Esophagus squamous epithelium (tissue), 5 donors: Measurements from ENCODE around the gene GABBR1. TPM values are rescaled to one million over a fixed set of nuclear protein-coding genes. Genes with fewer than 3 reads are reported as not detected.
A peak's percentile ranks its signal among the peaks of the same experiment; 100 is the strongest.

ENCODE experiments used
- DNase-seq: peaks from one replicate; lab custom pipeline; 2025; lab: John Stamatoyannopoulos, UW
- H3K27ac ChIP-seq, 4 donors: fragments of 200-600 bp; sonication (generic); one replicate each; pipeline ENCODE4 v1.5.1; 2016 to 2019; ENCODE audit warnings: mild to moderate bottlenecking in 1 of 4
- H3K27me3 ChIP-seq, 4 donors: fragments of 200-600 bp; sonication (generic); 1 replicate in 3 of 4; 2 replicates in 1 of 4; pipeline versions ENCODE4 v1.5.1 to v1.6.0; 2017 to 2021; ENCODE audit warnings: antibody characterized with exemption in 1 of 4
- H3K36me3 ChIP-seq, 3 donors: fragments of 200-600 bp; sonication (generic); one replicate each; pipeline ENCODE4 v1.5.1; 2016 to 2019
- H3K4me1 ChIP-seq, 3 donors: fragments of 200-600 bp; sonication (generic); one replicate each; pipeline ENCODE4 v1.5.1; 2017 to 2019
- H3K4me3 ChIP-seq, 4 donors: fragments of 200-600 bp; sonication (generic); 1 replicate in 3 of 4; 2 replicates in 1 of 4; pipeline ENCODE4 v1.5.1; 2016 to 2019; ENCODE audit warnings: mild to moderate bottlenecking in 2 of 4, moderate library complexity in 1 of 4
- H3K9me3 ChIP-seq, 3 donors: fragments of 200-600 bp; sonication (generic); one replicate each; pipeline ENCODE4 v1.5.1; 2016 to 2019
- CTCF ChIP-seq, 6 experiments: fragments of 450-650 bp in 4 of 6; fragments of 200-600 bp in 2 of 6; sonication (generic) in 2 of 6; IDR thresholded peaks; one replicate each; pipeline ENCODE4 v1.5.1; 2016 to 2019; ENCODE audit warnings: antibody characterized with exemption in 6 of 6, mild to moderate bottlenecking in 4 of 6, moderate library complexity in 4 of 6
- POLR2A ChIP-seq, 4 donors: fragments of 450-650 bp; IDR thresholded peaks; one replicate each; pipeline ENCODE4 v1.6.1; 2017; ENCODE audit warnings: antibody characterized with exemption in 4 of 4, mild to moderate bottlenecking in 4 of 4, moderate library complexity in 3 of 4
- WGBS, 2 donors: methylation state at CpG; one replicate each; pipeline ENCODE4 v1.1.5; 2018; 5-methylcytosine and 5-hydroxymethylcytosine counted together
- intact Hi-C: fragments of 100-400 bp; cut with DNase I; formaldehyde crosslinking; loops from one replicate; pipeline ENCODE4 v1.15.0; 2022
- total RNA-seq, 4 donors: library from RNA; depleted of rRNA; stranded (reverse); fragments of >200 nt; gene quantifications; one replicate each; pipeline ENCODE4 v1.1.0, GENCODE V29; 2016
- donor health status: DM: yes; HTN: yes; CAD: no.

The GABBR1 gene
- 10 to 100 TPM in 2 of 4 donors, 1 to 10 TPM in 2; 4.1 to 19.5 (median 8.5) TPM for total RNA-seq

- 0 to 2% methylated on average over 4 to 15 of the region's 57 CpGs for WGBS, 2 donors
- no peak for DNase-seq
- H3K4me3 ChIP-seq = peak within 1 kb of the TSS; percentile 59 to 84 (median 72)
- peaks cover 15 to 48% (median 21%) of the 10 kb centered on the region in 3 donors for H3K4me1 ChIP-seq
- peak in 2 of 4 donors; percentile 11 to 80 for TF ChIP-seq POLR2A (IDR thresholded peaks at IDR 0.05)
- peak in 1 of 6 experiments; percentile 7 for TF ChIP-seq CTCF (IDR thresholded peaks at IDR 0.05)
- no peaks in the 10 kb centered on the region for H3K27me3 ChIP-seq
- H3K36me3 ChIP-seq = no peaks in the 10 kb centered on the region
- H3K27ac ChIP-seq = peak within 1 kb of the TSS; percentile 68 to 86 (median 80)
- no peaks in the 10 kb centered on the region for H3K9me3 ChIP-seq
- intact Hi-C loops = no loop called here
Observed at GRCh38 chr6:29632789-29633533, at the start of gene GABBR1. Gene GABBR1, minus strand, starts transcription at chr6:29633183. Its CDS starts 798 bp downstream, at chr6:29632385.

- Histone ChIP-seq H3K27me3 (peaks cover 0 to 13% (median 0%) of the 10 kb centered on the region in 4 donors), H3K4me1 (no peaks in the 10 kb centered on the region), H3K4me3 (no peak overlapping the region), H3K27ac (no peak overlapping the region), H3K9me3 (no peaks in the 10 kb centered on the region), H3K36me3 (no peaks in the 10 kb centered on the region)
- WGBS, 2 donors = 90 to 91% methylated on average over 8 of the region's 8 CpGs
- no peak for DNase-seq
- no peak for TF ChIP-seq POLR2A (IDR thresholded peaks at IDR 0.05)
- TF ChIP-seq CTCF (IDR thresholded peaks at IDR 0.05) = no peak
- intact Hi-C loops = no loop called here
Observed at GRCh38 chr6:29681811-29682210, 48.8 kb upstream of the GABBR1 start.

- Histone ChIP-seq H3K36me3 (no peaks in the 10 kb centered on the region), H3K27ac (no peak within 1 kb of the TSS), H3K9me3 (no peaks in the 10 kb centered on the region), H3K4me1 (no peaks in the 10 kb centered on the region), H3K27me3 (peaks cover 0 to 13% (median 0%) of the 10 kb centered on the region in 4 donors), H3K4me3 (peak within 1 kb of the TSS in 1 of 4 donors; percentile 50)
- intact Hi-C loops = no loop called here
- DNase-seq = no peak
- TF ChIP-seq POLR2A (IDR thresholded peaks at IDR 0.05) (no peak), CTCF (IDR thresholded peaks at IDR 0.05) (no peak)
- 33 to 83% methylated on average over 1 to 11 of the region's 31 CpGs for WGBS, 2 donors
Observed at GRCh38 chr6:29680904-29681303, 47.9 kb upstream of the GABBR1 start, which contains the start of gene ZFP57. Gene ZFP57, minus strand, starts transcription at chr6:29681152. Its CDS starts 4,149 bp downstream, at chr6:29677003.

- TF ChIP-seq POLR2A (IDR thresholded peaks at IDR 0.05) = no peak
- TF ChIP-seq CTCF (IDR thresholded peaks at IDR 0.05) = no peak
- H3K36me3 ChIP-seq = no peaks in the 10 kb centered on the region
- intact Hi-C loops = no loop called here
- peaks cover 0 to 13% (median 0%) of the 10 kb centered on the region in 4 donors for H3K27me3 ChIP-seq
- peak overlapping the region in 1 of 4 donors; percentile 50 for H3K4me3 ChIP-seq
- 80 to 83% methylated on average over 12 to 13 of the region's 24 CpGs for WGBS, 2 donors
- no peaks in the 10 kb centered on the region for H3K4me1 ChIP-seq
- H3K27ac ChIP-seq = no peak overlapping the region
- H3K9me3 ChIP-seq = no peaks in the 10 kb centered on the region
- DNase-seq = no peak
Observed at GRCh38 chr6:29680416-29680815, 47.4 kb upstream of the GABBR1 start.

GRCh38 chr6:29679962-29680361 is 47.0 kb upstream of the GABBR1 start:
- Histone ChIP-seq H3K4me1 (no peaks in the 10 kb centered on the region), H3K27ac (no peak overlapping the region), H3K36me3 (no peaks in the 10 kb centered on the region), H3K4me3 (no peak overlapping the region), H3K9me3 (no peaks in the 10 kb centered on the region), H3K27me3 (peaks cover 0 to 13% (median 0%) of the 10 kb centered on the region in 4 donors)
- intact Hi-C loops = no loop called here
- WGBS, 2 donors = 51 to 71% methylated on average over 9 to 13 of the region's 13 CpGs
- no peak for TF ChIP-seq CTCF (IDR thresholded peaks at IDR 0.05)
- TF ChIP-seq POLR2A (IDR thresholded peaks at IDR 0.05) = no peak
- DNase-seq = no peak
